SK-N-SH (cell line): ENCODE data around the gene NSUN5. TPM values are rescaled to one million over a fixed set of nuclear protein-coding genes. Genes with fewer than 3 reads are reported as not detected.
"Not testable (repeated sequence)": the region's sequence is repeated elsewhere in the genome, so short reads cannot be mapped to it uniquely, and the experiment has no call there.

Source experiments
- CTCF ChIA-PET: fragments of 300-600, 350-600 bp; formaldehyde crosslinking; extraction: SDS; loops from one replicate; lab custom pipeline; 2021; lab: Yijun Ruan, JAX
- POLR2A ChIA-PET: fragments of 350-600 bp; sonication (Branson Sonifier 250); formaldehyde crosslinking; extraction: SDS; loops from one replicate; lab custom pipeline; 2020; ENCODE audit warnings: antibody characterized with exemption, inconsistent platforms; lab: Yijun Ruan, JAX
- DNase-seq: peaks from one replicate; pipeline ENCODE4 v3.0.0; 2012
- H2AFZ ChIP-seq: fragments of 200-600 bp; sonication (generic); 2 replicates; pipeline ENCODE4 v1.8.1; 2016; ENCODE audit warnings: antibody characterized with exemption, mild to moderate bottlenecking, low read depth
- H3F3A ChIP-seq: fragments of 200-600 bp; sonication (generic); replicated peaks from 2 replicates; pipeline ENCODE3; 2016; ENCODE audit warnings: antibody characterized with exemption, mild to moderate bottlenecking; ENCODE audit not compliant: insufficient read depth
- H3K27ac ChIP-seq, 2 experiments: fragments of 200-500 bp in 1 of 2; fragments of 200-600 bp in 1 of 2; sonication (Bioruptor generic) in 1 of 2; sonication (generic), shearing (Covaris generic) in 1 of 2; 2 replicates each; pipeline versions ENCODE4 v1.5.1 to v1.6.1; 2014 to 2016; ENCODE audit warnings: low read depth in 2 of 2, inconsistent platforms in 1 of 2, low read length in 1 of 2, mild to moderate bottlenecking in 1 of 2, mixed read lengths in 1 of 2
- H3K27me3 ChIP-seq: fragments of 200-600 bp; sonication (generic), shearing (Covaris generic); 2 replicates; pipeline ENCODE4 v1.6.1; 2016; ENCODE audit warnings: mixed run types; ENCODE audit not compliant: insufficient read depth
- H3K36me3 ChIP-seq, 2 experiments: fragments of 200-500 bp in 1 of 2; fragments of 200-600 bp in 1 of 2; sonication (Bioruptor generic) in 1 of 2; sonication (generic) in 1 of 2; replicated peaks in 1 of 2; 2 replicates each; pipeline versions ENCODE3 to v1.5.1; 2014 to 2016; ENCODE audit warnings: low read length in 1 of 2, mild to moderate bottlenecking in 1 of 2; ENCODE audit not compliant: insufficient read depth in 2 of 2, control insufficient read depth in 1 of 2
- H3K4me1 ChIP-seq, 2 experiments: fragments of 200-500 bp in 1 of 2; fragments of 200-600 bp in 1 of 2; sonication (Bioruptor generic) in 1 of 2; sonication (generic), shearing (Covaris generic) in 1 of 2; 2 replicates each; pipeline versions ENCODE4 v1.5.1 to v1.6.1; 2014 to 2016; ENCODE audit warnings: low read depth in 1 of 2, low read length in 1 of 2, mixed run types in 1 of 2; ENCODE audit not compliant: insufficient read depth in 2 of 2, control insufficient read depth in 1 of 2
- H3K4me2 ChIP-seq: fragments of 200-600 bp; sonication (generic), shearing (Covaris generic); 2 replicates; pipeline ENCODE4 v1.6.1; 2017; ENCODE audit warnings: mixed run types
- H3K4me3 ChIP-seq, 2 experiments: fragments of 200-500 bp in 1 of 2; fragments of 200-600 bp in 1 of 2; sonication (Bioruptor generic) in 1 of 2; sonication (generic), shearing (Covaris generic) in 1 of 2; 2 replicates each; pipeline versions ENCODE4 v1.5.1 to v1.8.1; 2014 to 2016; ENCODE audit warnings: low read depth in 2 of 2, inconsistent platforms in 1 of 2, low read length in 1 of 2, mild to moderate bottlenecking in 1 of 2, mixed read lengths in 1 of 2, moderate library complexity in 1 of 2
- H3K79me2 ChIP-seq: fragments of 200-600 bp; sonication (generic); 2 replicates; pipeline ENCODE4 v1.8.1; 2017; ENCODE audit warnings: mild to moderate bottlenecking; ENCODE audit not compliant: insufficient read depth
- H3K9ac ChIP-seq: fragments of 200-600 bp; sonication (generic); 2 replicates; pipeline ENCODE4 v1.6.1; 2017; ENCODE audit warnings: mixed run types
- H3K9me2 ChIP-seq: fragments of 200-600 bp; sonication (generic); 2 replicates; pipeline ENCODE4 v1.6.1; 2017; ENCODE audit warnings: mixed run types
- H3K9me3 ChIP-seq: fragments of 200-600 bp; sonication (generic); 2 replicates; pipeline ENCODE4 v1.6.1; 2017; ENCODE audit warnings: mixed run types, mild to moderate bottlenecking, moderate library complexity
- H4K20me1 ChIP-seq: fragments of 200-600 bp; sonication (generic); 2 replicates; pipeline ENCODE4 v1.6.1; 2017; ENCODE audit warnings: mild to moderate bottlenecking, mixed run types; ENCODE audit not compliant: insufficient read depth
- CTCF ChIP-seq: fragments of 200-600 bp; sonication (generic); IDR thresholded peaks from 2 replicates; pipeline ENCODE4 v1.6.1; 2017; ENCODE audit warnings: antibody characterized with exemption, mild to moderate bottlenecking, moderate library complexity
- WGBS: methylation state at CpG from one replicate; pipeline ENCODE4 v1.1.6; 2017; ENCODE audit warnings: low lambda C conversion rate; 5-methylcytosine and 5-hydroxymethylcytosine counted together
- polyA plus RNA-seq, 3 experiments: library from polyadenylated mRNA; depleted of rRNA; stranded (reverse); fragments of >200 nt; gene quantifications; 2 replicates each; pipeline ENCODE4 v1.2.3, GENCODE V29; 2012

Gene NSUN5
- polyA plus RNA-seq, 1 of the 3 experiments (the other 2 are of a cell fraction): 59.2 TPM

GRCh38 chr7:73301108-73301507, 7.5 kb downstream of the NSUN5 start:
- H3K79me2 ChIP-seq, H2AFZ ChIP-seq, H3K9ac ChIP-seq, CTCF ChIA-PET, H3K4me1 ChIP-seq, H3K4me2 ChIP-seq, H3K27ac ChIP-seq, H3K9me3 ChIP-seq, H3K27me3 ChIP-seq, H4K20me1 ChIP-seq, H3K9me2 ChIP-seq, H3F3A ChIP-seq, H3K4me3 ChIP-seq, POLR2A ChIA-PET, DNase-seq: not testable (repeated sequence)
- 0 out of 2 replicates have a peak, but pooled peaks have one; percentile 14 for TF ChIP-seq CTCF
- peaks cover 5 to 22% of the 10 kb centered on the region in 2 experiments for H3K36me3 ChIP-seq
- 92% methylated on average over 5 of the region's 14 CpGs for WGBS

GRCh38 chr7:73299812-73300211, 8.8 kb downstream of the NSUN5 start:
- H3K4me2 ChIP-seq, H3K27ac ChIP-seq, H3K9me2 ChIP-seq, DNase-seq, H2AFZ ChIP-seq, H3K4me1 ChIP-seq, H4K20me1 ChIP-seq, CTCF ChIA-PET, H3K79me2 ChIP-seq, H3K27me3 ChIP-seq, H3K9ac ChIP-seq, POLR2A ChIA-PET, H3K4me3 ChIP-seq, H3K9me3 ChIP-seq, H3F3A ChIP-seq: not testable (repeated sequence)
- 65% methylated on average over 8 of the region's 12 CpGs for WGBS
- H3K36me3 ChIP-seq: peaks cover 0 to 17% of the 10 kb centered on the region in 2 experiments

GRCh38 chr7:73297706-73298105, 10.9 kb downstream of the NSUN5 start:
- 91% methylated on average over 18 of the region's 27 CpGs for WGBS
- H3K4me2 ChIP-seq, H3K36me3 ChIP-seq, H3K9ac ChIP-seq, POLR2A ChIA-PET, H3K4me3 ChIP-seq, H4K20me1 ChIP-seq, H2AFZ ChIP-seq, H3F3A ChIP-seq, CTCF ChIA-PET, H3K79me2 ChIP-seq, H3K9me3 ChIP-seq, DNase-seq, H3K27me3 ChIP-seq, H3K4me1 ChIP-seq, H3K9me2 ChIP-seq, H3K27ac ChIP-seq: not testable (repeated sequence)

GRCh38 chr7:73297235-73297634, 11.4 kb downstream of the NSUN5 start:
- DNase-seq, H3K27me3 ChIP-seq, H3K9me2 ChIP-seq, H3K9me3 ChIP-seq, H2AFZ ChIP-seq, H3K27ac ChIP-seq, POLR2A ChIA-PET, CTCF ChIA-PET, H3K4me3 ChIP-seq, H3K9ac ChIP-seq, H3K4me1 ChIP-seq, H4K20me1 ChIP-seq, H3K4me2 ChIP-seq, H3K79me2 ChIP-seq, H3K36me3 ChIP-seq, H3F3A ChIP-seq: not testable (repeated sequence)
- no CpG with 5 or more reads among the region's 13 CpGs for WGBS

GRCh38 chr7:73277210-73277609, 31.4 kb downstream of the NSUN5 start:
- H3K4me3 ChIP-seq, H3K9me2 ChIP-seq, CTCF ChIA-PET, H3K36me3 ChIP-seq, POLR2A ChIA-PET, H3K4me2 ChIP-seq, H3K27me3 ChIP-seq, H3K27ac ChIP-seq, H3K9me3 ChIP-seq, DNase-seq, H2AFZ ChIP-seq, H3F3A ChIP-seq, H4K20me1 ChIP-seq, H3K79me2 ChIP-seq, H3K9ac ChIP-seq, H3K4me1 ChIP-seq: not testable (repeated sequence)
- WGBS: 65% methylated on average over 4 of the region's 5 CpGs

GRCh38 chr7:73267813-73268212, 40.8 kb downstream of the NSUN5 start:
- H3K9me2 ChIP-seq, H3F3A ChIP-seq, DNase-seq, POLR2A ChIA-PET, H4K20me1 ChIP-seq, H3K9me3 ChIP-seq, H3K9ac ChIP-seq, H3K27ac ChIP-seq, H3K4me3 ChIP-seq, H3K36me3 ChIP-seq, H2AFZ ChIP-seq, H3K4me2 ChIP-seq, H3K27me3 ChIP-seq, H3K79me2 ChIP-seq, H3K4me1 ChIP-seq, CTCF ChIA-PET: not testable (repeated sequence)
- 69% methylated on average over 3 of the region's 4 CpGs for WGBS
